Activated CD8-positive, alpha-beta T cell treated with anti-CD3 and anti-CD28 coated beads, Interleukin-2, amount 10 ng/mL, durations not matched to agents 7 days and 5 days (primary cell): ENCODE data around the gene LUZP2. TPM values are rescaled to one million over a fixed set of nuclear protein-coding genes. Genes with fewer than 3 reads are reported as not detected.

Source experiments
- ATAC-seq: fragments of 150-1000 bp; cut with Tn5 transposase; one replicate; pipeline ENCODE4 v1.10.0; 2021; ENCODE audit warnings: moderate library complexity
- CTCF ChIA-PET: fragments of 350-600 bp; sonication (Branson Sonifier 250); formaldehyde crosslinking; loops from one replicate; lab custom pipeline; 2021; ENCODE audit warnings: antibody characterized with exemption; lab: Charles Lee
- POLR2A ChIA-PET: fragments of 350-600 bp; sonication (Branson Sonifier 250); formaldehyde crosslinking; loops from one replicate; lab custom pipeline; 2021; ENCODE audit warnings: antibody characterized with exemption; lab: Charles Lee
- DNase-seq: peaks from one replicate; pipeline ENCODE4 v3.0.0-alpha.2; 2020
- H3K27ac Mint-ChIP-seq: one replicate; pipeline ENCODE4 v1.8.0; 2021; ENCODE audit warnings: mild to moderate bottlenecking, mixed read lengths
- H3K27me3 Mint-ChIP-seq: one replicate; pipeline ENCODE4 v1.8.0; 2021; ENCODE audit warnings: low read depth, mixed read lengths
- H3K36me3 Mint-ChIP-seq: one replicate; pipeline ENCODE4 v1.8.0; 2021; ENCODE audit warnings: low read depth, mixed read lengths
- H3K4me1 Mint-ChIP-seq: one replicate; pipeline ENCODE4 v1.8.0; 2021; ENCODE audit warnings: low read depth, mixed read lengths
- H3K4me3 Mint-ChIP-seq: one replicate; pipeline ENCODE4 v1.8.0; 2021; ENCODE audit warnings: mild to moderate bottlenecking, mixed read lengths
- H3K9me3 Mint-ChIP-seq: one replicate; pipeline ENCODE4 v1.8.0; 2022; ENCODE audit warnings: mixed read lengths; ENCODE audit not compliant: insufficient read depth
- total RNA-seq, 2 experiments: library from RNA; stranded (reverse); gene quantifications; one replicate each; pipeline ENCODE4 v1.2.3, GENCODE V29; 2021

The LUZP2 gene
- total RNA-seq, 2 experiments from 2014 or later = not detected

DNA sequence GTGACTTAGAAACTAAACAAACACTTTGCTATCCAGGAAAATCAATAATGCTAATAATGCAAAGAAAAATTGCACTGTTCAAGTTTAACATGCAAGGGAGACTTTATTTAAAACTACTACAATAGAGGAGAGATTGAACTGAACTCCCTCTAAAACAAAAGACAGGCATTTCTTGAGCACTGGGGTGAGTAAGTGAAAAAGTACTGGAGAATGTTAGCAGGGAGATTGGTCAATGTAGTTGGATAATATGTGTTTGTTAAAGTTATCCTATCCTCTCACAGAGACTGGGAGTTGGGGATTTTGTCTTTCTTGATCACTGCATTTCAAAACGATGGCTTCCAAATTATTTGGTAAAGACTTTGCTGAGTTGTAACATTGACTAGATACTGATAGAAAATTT lies 77.6 kb downstream of the LUZP2 start:
- Mint-ChIP-seq H3K27me3 (no peaks in the 10 kb centered on the region), H3K4me1 (no peaks in the 10 kb centered on the region), H3K27ac (no peak overlapping the region), H3K36me3 (no peaks in the 10 kb centered on the region), H3K9me3 (peaks cover 5% of the 10 kb centered on the region), H3K4me3 (no peak overlapping the region)
- CTCF ChIA-PET = no interaction called here
- POLR2A ChIA-PET = no interaction called here
- DNase-seq = no peak
- ATAC-seq = no peak

DNA sequence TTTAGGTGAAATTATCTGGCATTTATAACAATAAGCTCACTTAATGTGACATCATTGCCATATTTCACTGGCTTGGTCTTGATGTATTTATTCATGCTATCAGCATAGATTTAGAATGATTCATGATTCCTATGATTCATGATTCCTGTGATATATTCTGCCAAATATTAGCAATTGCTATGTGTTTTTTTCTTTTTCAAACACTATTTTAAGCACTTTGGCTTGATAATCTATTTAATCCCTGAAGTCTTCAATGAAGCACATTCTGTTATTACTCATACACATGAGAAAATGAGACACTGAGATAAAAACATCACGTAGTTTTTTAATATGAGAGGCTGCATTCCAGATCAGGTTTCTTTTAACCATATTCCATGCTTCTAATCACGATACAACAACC lies 78.5 kb downstream of the LUZP2 start:
- CTCF ChIA-PET = no interaction called here

DNA sequence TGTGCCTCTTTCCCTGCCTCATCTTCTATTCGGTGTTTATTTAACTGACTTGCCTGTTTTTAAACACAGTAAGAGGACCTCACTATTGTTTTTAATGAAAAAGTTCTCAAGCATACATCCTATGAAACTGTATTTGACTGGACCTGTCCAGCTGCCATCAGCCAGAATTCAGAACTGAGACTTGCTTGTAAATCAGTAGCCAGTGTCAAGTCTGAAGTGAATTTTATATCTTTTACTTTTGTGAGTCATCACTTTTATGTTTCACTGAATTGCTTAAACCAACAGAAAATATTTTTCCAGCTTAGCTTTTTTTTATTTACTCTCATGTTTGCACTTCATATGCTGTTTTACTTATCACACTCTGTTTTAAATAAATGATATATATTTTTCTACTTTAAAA lies 88.3 kb downstream of the LUZP2 start:
- ChIA-PET POLR2A (no interaction called here), CTCF (no interaction called here)
- DNase-seq = no peak
- Mint-ChIP-seq H3K9me3 (peaks cover 8% of the 10 kb centered on the region), H3K36me3 (no peaks in the 10 kb centered on the region), H3K27me3 (no peaks in the 10 kb centered on the region), H3K27ac (no peak overlapping the region), H3K4me1 (no peaks in the 10 kb centered on the region), H3K4me3 (no peak overlapping the region)
- ATAC-seq = no peak

More for the DNA sequence above, 78.5 kb downstream of the LUZP2 start:
- H3K27ac Mint-ChIP-seq = no peak overlapping the region
- no peak overlapping the region for H3K4me3 Mint-ChIP-seq
- ATAC-seq = no peak
- DNase-seq = no peak
- no peaks in the 10 kb centered on the region for H3K4me1 Mint-ChIP-seq
- H3K27me3 Mint-ChIP-seq = no peaks in the 10 kb centered on the region
- H3K9me3 Mint-ChIP-seq = peaks cover 5% of the 10 kb centered on the region
- POLR2A ChIA-PET = no interaction called here
- H3K36me3 Mint-ChIP-seq = no peaks in the 10 kb centered on the region

DNA sequence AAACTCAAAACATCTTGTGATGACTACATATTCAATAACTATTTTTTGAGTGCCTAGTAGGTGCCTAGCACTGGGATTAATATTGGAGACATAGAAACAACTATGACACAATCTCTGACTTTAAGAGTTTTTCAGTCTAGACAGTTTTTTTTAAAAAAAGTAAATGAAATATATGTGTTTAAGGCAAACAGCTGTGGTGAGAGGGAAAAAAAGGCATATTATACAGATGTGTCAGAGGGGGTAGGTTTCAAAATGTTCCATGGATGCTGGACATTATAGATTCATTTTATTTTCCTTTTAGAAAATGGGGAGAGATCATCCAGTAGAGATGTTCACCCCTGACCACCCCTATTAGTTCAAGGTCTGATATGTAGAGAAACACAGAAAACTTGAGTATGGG lies 90.8 kb downstream of the LUZP2 start:
- DNase-seq (no peak), ATAC-seq (no peak)
- Mint-ChIP-seq H3K4me1 (no peaks in the 10 kb centered on the region), H3K9me3 (peaks cover 6% of the 10 kb centered on the region), H3K27ac (no peak overlapping the region), H3K4me3 (no peak overlapping the region), H3K36me3 (no peaks in the 10 kb centered on the region), H3K27me3 (no peaks in the 10 kb centered on the region)
- POLR2A ChIA-PET = no interaction called here
- CTCF ChIA-PET = no interaction called here

DNA sequence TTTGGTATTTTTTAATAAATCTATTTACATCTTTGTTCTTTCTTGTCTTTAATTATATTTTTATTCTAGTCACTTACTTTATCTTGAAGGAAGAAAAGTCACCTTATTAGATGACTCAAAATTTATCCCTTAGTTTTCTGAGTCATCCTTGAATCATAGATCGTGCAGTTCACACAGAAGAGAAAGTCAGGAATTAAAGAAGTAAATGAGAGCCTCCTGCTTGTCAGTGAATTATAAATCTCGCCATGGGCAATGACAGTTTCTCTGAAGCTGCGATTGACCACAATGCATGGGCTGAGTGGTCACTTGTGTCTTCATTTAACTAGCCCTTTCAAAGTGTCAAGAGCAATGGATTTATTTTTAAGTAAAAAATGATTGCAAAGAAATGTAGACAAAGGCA lies 91.2 kb downstream of the LUZP2 start:
- POLR2A ChIA-PET = no interaction called here
- ATAC-seq = no peak
- Mint-ChIP-seq H3K27me3 (no peaks in the 10 kb centered on the region), H3K4me3 (no peak overlapping the region), H3K36me3 (no peaks in the 10 kb centered on the region), H3K9me3 (peaks cover 4% of the 10 kb centered on the region), H3K4me1 (no peaks in the 10 kb centered on the region), H3K27ac (no peak overlapping the region)
- DNase-seq = no peak
- CTCF ChIA-PET = no interaction called here

DNA sequence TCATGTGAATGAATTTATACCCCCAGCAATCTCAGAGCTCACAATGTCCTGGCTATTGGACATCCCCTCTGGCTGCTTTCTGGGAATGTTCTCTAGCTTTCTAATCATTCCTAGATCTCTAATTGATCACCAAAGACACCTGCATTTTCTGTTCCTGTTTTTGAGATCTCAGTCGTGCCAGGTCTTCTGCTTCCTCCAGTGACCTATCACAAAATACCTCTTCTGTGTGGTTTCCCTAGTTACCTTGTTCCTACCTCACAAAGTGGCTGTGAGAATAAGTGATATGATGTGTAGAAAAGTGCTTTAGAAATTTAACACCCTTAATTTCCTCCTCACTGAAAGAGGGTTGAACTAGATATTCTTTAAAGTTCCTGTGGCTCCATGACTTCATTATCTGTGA lies 92.2 kb downstream of the LUZP2 start:
- no peak for ATAC-seq
- H3K4me1 Mint-ChIP-seq = no peaks in the 10 kb centered on the region
- H3K27me3 Mint-ChIP-seq = no peaks in the 10 kb centered on the region
- CTCF ChIA-PET = no interaction called here
- peaks cover 4% of the 10 kb centered on the region for H3K9me3 Mint-ChIP-seq
- no peaks in the 10 kb centered on the region for H3K36me3 Mint-ChIP-seq
- H3K4me3 Mint-ChIP-seq = no peak overlapping the region
- POLR2A ChIA-PET = no interaction called here
- no peak overlapping the region for H3K27ac Mint-ChIP-seq
- DNase-seq = no peak

DNA sequence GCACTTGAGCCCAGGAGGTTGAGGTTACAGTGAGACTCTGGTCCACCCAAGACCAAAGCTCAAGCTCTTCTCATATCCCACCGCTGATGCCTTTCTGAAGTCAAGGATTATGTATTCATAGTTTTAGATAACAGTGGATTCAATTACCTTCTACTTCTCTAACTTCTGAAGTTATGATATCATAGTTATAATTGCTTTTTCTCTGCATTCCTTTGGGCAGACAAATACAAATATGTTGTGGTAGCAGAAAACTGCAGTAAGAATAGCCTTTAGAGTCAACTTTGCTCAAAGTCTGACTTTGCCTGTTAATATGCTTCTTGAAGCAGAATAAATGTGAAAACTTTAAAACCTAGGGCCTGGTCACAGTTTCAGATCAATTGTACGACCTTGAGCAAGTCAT lies 94.4 kb downstream of the LUZP2 start:
- no peak for DNase-seq
- Mint-ChIP-seq H3K36me3 (no peaks in the 10 kb centered on the region), H3K4me3 (no peak overlapping the region), H3K9me3 (no peaks in the 10 kb centered on the region), H3K27me3 (no peaks in the 10 kb centered on the region), H3K27ac (no peak overlapping the region), H3K4me1 (no peaks in the 10 kb centered on the region)
- POLR2A ChIA-PET = no interaction called here
- no peak for ATAC-seq
- CTCF ChIA-PET = no interaction called here

DNA sequence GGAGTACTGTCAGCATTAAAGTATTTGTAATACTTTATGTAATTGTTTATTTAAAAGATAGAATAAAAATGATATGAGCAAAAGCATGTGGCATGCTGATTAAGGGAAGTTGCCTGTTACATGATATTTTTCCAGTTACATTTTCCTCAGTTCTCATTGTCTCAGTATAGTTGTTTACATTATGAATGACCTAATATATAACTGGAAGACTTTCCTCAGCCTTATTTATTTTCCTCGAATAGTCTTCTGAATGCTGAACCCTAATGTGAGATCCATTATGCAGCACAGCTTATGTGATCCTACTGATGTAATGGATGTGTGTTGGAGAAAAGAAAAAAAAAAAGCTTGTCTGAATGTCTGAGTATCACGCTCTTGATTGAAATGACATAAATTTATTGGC lies 95.5 kb downstream of the LUZP2 start:
- no peak for ATAC-seq
- Mint-ChIP-seq H3K36me3 (no peaks in the 10 kb centered on the region), H3K27me3 (no peaks in the 10 kb centered on the region), H3K4me1 (no peaks in the 10 kb centered on the region), H3K27ac (no peak overlapping the region), H3K9me3 (no peaks in the 10 kb centered on the region), H3K4me3 (no peak overlapping the region)
- ChIA-PET CTCF (no interaction called here), POLR2A (no interaction called here)
- no peak for DNase-seq

DNA sequence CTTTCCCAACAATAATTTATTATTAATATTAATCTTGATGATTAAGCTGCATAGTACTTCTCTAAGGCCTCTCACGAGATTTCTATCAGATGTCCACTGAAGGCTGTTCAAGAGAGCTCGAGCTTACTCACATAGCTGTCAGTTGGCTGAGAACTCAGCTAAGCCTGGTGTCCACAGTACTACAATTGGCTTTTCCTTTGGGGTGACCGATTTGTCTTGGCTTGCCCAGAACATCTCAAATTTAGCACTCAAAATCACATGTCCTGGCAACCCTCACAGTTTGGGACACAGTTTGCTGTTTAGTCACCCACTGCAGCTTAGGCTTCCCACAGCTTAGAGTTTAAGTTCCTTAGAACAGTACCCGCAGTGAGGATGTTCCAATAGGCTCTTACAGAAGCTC lies 96.5 kb downstream of the LUZP2 start:
- no peaks in the 10 kb centered on the region for H3K9me3 Mint-ChIP-seq
- H3K4me3 Mint-ChIP-seq = no peak overlapping the region
- no peaks in the 10 kb centered on the region for H3K36me3 Mint-ChIP-seq
- ATAC-seq (no peak), DNase-seq (no peak)
- ChIA-PET POLR2A (no interaction called here), CTCF (no interaction called here)
- no peaks in the 10 kb centered on the region for H3K27me3 Mint-ChIP-seq
- no peaks in the 10 kb centered on the region for H3K4me1 Mint-ChIP-seq
- H3K27ac Mint-ChIP-seq = no peak overlapping the region

DNA sequence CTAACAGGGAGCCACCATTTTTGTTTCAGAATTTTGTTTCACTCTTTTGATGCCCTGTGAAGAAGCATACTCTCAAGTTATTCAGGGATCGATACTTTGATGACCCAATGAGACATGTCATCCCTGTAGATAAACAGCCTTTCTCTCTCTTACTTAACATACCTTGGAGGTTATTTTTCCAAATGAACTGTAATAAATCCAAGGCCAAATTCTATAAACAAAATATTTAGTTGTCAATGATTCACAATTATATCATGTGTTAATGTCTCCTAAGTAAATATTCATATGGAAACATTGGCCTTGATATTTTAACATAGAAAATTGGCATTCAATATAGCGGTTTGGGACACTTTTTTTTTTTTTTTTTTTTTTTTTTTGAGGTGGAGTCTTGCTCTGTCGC lies 97.5 kb downstream of the LUZP2 start:
- H3K9me3 Mint-ChIP-seq = no peaks in the 10 kb centered on the region

DNA sequence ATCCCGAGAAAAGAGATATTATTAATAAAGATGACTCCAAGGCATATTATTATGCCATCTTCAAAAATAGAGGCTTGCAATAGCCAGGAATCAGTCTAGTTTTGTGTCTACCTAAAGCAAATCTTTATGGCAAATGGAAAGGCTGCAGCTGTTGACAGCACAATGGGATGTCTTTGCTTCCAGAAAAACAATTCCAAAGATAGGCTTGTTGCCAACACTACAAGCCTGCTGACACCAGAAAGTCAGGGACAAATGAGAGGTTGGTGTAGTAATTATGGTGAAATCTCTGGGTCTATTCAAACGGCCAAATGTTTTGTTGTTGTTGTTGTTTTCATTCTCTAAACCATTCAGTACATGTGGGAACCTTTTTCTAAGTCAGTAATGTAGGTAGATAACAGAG lies 101.8 kb downstream of the LUZP2 start:
- Mint-ChIP-seq H3K27me3 (no peaks in the 10 kb centered on the region), H3K36me3 (no peaks in the 10 kb centered on the region)

More for the DNA sequence above, 97.5 kb downstream of the LUZP2 start:
- Mint-ChIP-seq H3K36me3 (no peaks in the 10 kb centered on the region), H3K4me1 (no peaks in the 10 kb centered on the region), H3K4me3 (no peak overlapping the region), H3K27me3 (no peaks in the 10 kb centered on the region), H3K27ac (no peak overlapping the region)
- ChIA-PET CTCF (no interaction called here), POLR2A (no interaction called here)
- no peak for DNase-seq
- no peak for ATAC-seq

DNA sequence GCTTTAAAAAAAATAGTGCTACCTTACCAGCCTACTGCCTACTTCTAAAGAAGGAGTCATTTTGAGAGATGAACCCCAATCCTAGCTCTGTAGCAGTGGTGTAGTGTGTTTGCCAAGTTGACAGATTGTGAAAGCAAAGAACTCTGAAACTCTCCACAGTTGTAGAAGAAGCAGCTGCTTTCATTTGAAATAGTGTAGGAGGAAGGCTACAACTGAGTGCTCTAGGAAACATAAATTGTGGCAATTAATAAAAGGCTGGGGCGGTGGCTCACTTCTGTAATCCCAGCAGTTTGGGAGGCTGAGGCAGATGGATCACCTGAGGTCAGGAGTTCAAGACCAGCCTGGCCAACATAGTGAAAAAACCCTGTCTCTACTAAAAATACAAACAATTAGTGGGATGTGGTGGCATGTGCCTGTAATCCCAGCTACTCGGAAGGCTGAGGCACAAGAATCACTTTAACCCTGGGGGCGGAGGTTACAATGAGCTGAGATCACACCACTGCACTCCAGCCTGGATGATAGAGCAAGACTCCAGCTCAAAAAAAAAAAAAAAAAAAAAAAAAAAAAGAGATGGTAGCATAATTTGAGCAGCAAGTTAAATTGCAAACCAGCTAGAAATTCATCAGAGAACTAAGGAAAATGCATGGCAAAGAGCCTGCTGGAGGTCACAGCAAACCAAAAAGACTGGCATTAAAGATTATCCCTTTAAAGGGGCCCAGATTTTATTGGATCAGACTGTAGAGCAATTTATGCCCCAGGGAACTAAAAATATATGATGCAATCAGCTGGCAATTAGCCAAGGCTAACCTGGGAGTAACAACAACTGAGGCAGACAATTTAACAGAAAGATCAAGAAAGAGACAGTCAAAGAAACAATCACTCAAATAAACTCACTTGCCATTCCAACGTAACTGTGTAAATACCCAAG lies 112.6 kb downstream of the LUZP2 start:
- H3K36me3 Mint-ChIP-seq = no peaks in the 10 kb centered on the region
- H3K27ac Mint-ChIP-seq = no peak overlapping the region
- no peak for ATAC-seq
- no peaks in the 10 kb centered on the region for H3K4me1 Mint-ChIP-seq
- H3K9me3 Mint-ChIP-seq = peaks cover 14% of the 10 kb centered on the region
- no peak for DNase-seq
- POLR2A ChIA-PET = no interaction called here
- no peaks in the 10 kb centered on the region for H3K27me3 Mint-ChIP-seq
- CTCF ChIA-PET = no interaction called here
- no peak overlapping the region for H3K4me3 Mint-ChIP-seq

More for the DNA sequence above, 101.8 kb downstream of the LUZP2 start:
- no peak overlapping the region for H3K4me3 Mint-ChIP-seq
- no peaks in the 10 kb centered on the region for H3K9me3 Mint-ChIP-seq
- ChIA-PET POLR2A (no interaction called here), CTCF (no interaction called here)
- ATAC-seq = no peak
- no peaks in the 10 kb centered on the region for H3K4me1 Mint-ChIP-seq
- no peak overlapping the region for H3K27ac Mint-ChIP-seq
- DNase-seq = no peak
